Mammary epithelial cell (primary cell): Measurements from ENCODE around the gene PRPS1.

Source experiments
- CTCF ChIP-seq, 2 donors: IDR thresholded peaks in 1 of 2; conservative IDR thresholded peaks in 1 of 2; 2 replicates each; pipeline ENCODE4 v1.5.1; 2011 to 2012; ENCODE audit warnings: inconsistent platforms in 2 of 2, low read length in 2 of 2, mild to moderate bottlenecking in 2 of 2, control low read depth in 1 of 2, low read depth in 1 of 2; ENCODE audit not compliant: insufficient read depth in 1 of 2; ENCODE audit errors: extremely low read depth in 1 of 2
- EZH2 ChIP-seq: IDR thresholded peaks from 2 replicates; pipeline ENCODE4 v1.6.1; 2012; ENCODE audit warnings: low read length, inconsistent platforms, borderline replicate concordance

- TF ChIP-seq EZH2: no peak
- no peak for TF ChIP-seq CTCF (conservative IDR thresholded peaks at IDR 0.05 in 1 of 2, IDR thresholded peaks at IDR 0.05 in 1 of 2; ENCODE audit: extremely low read depth in 1 of 2, insufficient read depth in 1 of 2, low read depth in 1 of 2, low read length in 2 of 2)
Measured at GRCh38 chrX:107677501-107677901, 49.2 kb downstream of the PRPS1 start.
